Measurements from ENCODE around the gene PLD3.

The PLD3 gene, protein sequence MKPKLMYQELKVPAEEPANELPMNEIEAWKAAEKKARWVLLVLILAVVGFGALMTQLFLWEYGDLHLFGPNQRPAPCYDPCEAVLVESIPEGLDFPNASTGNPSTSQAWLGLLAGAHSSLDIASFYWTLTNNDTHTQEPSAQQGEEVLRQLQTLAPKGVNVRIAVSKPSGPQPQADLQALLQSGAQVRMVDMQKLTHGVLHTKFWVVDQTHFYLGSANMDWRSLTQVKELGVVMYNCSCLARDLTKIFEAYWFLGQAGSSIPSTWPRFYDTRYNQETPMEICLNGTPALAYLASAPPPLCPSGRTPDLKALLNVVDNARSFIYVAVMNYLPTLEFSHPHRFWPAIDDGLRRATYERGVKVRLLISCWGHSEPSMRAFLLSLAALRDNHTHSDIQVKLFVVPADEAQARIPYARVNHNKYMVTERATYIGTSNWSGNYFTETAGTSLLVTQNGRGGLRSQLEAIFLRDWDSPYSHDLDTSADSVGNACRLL

DNA sequence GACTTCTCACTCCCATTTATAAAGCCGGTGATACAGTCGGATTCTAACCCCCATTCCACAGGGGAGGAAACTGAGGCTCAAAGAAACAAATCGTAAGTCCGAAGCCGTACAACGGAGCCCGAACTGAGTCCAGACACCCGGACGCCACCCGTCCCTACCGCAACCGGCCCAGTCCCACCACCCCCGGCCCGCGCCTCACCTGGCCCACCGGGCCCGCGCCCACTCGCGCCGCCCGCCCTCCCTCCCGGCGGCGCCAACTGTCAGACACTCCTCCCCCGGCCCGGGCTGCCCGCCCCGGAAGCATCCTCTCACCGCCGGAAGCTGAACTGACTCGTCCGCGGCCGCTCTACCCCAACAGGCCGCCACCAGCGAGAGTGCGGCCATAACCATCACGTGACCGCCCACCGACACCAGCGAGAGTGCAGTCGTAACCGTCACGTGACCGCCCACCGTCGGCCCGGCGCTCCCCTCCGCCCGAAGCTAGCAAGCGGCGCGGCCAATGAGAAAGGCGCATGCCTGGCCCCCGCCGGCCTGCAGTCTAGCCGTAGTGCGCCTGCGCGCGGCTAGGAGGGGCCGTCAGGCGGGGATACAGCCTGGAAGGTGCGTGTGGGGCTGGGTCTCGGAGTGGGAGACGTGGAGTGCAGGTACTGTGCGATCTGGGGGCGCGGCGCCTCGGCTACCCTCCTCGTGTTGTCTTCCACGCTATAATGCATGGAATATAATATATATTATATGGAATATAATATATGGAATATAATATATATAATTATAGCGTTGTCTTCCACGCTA lies at the start of gene PLD3, which contains the start of gene C19orf47:
TSS of gene PLD3 (plus strand) at position 571 of the 789 bp plus-strand sequence. CDS start 17,789 bp downstream, outside the sequence.
TSS of gene C19orf47 (minus strand) at position 273 of the 789 bp plus-strand sequence. CDS start 6,540 bp downstream, outside the sequence.
- peak; percentile 97 to 98 for DNase-seq (ENCODE audit: low read depth in 2 of 2)

DNA sequence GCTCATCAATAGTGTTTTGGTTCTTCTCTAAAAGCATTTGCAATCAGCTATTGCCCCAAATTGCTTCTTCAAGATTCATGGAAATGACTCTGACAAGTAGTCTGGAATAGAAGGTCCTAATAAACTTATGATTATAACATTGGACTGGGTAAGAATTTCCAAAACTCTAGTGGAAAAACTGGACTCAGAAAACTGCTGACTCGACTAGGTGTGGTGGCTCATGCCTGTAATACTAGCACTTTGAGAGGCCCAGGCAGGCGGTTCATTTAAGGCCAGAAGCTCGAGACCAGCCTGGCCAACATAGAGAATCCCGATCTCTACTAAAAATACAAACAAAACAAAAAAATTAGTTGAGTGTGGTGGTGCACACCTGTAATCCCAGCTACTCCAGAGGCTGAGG lies 47.8 kb upstream of the PLD3 start:
- DNase-seq (ENCODE audit: low read depth in 2 of 2) = no peak

DNA sequence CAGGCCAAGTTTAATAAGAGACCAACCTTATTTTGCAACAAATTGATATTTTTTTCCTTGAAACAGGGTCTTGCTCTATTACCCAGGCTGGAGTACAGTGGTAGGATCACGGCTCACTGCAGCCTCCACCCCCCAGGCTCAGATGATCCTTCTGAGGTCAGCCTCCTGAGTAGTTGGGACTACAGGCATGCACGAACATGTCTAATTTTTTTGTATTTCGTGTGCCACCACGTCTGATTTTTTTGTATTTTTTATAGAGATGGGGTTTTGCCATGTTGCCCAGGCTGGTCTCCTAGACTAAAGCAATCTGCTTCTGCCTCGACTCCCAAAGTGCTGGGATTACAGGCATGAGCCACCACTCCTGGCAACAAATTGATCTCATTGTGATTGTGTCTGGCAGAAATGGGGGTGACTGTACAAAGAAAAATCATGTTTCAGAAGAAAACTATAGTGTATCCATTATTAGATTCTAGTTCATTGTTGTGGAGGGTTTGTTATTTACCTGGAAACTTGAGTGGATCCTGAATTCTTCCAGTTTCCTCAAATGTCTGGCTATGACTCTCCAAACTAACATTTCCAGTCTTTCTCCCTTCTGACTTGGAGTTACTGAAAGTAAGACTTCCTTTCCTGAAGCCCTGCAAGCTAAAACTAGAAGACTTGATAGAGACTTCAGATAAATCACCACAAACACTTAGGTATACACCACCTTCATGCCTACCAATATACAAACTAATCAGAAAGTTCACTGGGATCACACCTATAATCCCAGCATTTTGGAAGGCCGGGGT lies 46.1 kb upstream of the PLD3 start:
- DNase-seq (ENCODE audit: low read depth in 2 of 2) = no peak

DNA sequence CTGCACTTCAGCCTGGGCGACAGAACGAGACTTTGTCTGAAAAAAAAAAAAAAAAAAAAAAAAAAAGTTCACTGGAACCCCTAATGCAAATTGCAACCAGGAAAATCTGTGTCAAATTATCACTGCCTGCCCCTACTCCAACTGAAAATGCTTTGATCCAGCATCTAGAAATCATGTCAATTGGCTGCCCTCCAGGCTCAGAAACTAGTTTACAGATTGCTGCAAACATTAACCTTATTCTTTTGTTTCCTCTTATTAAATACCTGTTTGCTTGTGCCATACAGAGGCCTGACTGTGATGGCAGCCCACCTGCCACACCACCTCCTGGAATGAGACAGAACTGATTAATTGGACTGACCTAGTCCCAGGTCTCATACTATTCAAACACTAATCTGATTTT lies 44.7 kb upstream of the PLD3 start:
- DNase-seq (ENCODE audit: low read depth in 2 of 2) = no peak

DNA sequence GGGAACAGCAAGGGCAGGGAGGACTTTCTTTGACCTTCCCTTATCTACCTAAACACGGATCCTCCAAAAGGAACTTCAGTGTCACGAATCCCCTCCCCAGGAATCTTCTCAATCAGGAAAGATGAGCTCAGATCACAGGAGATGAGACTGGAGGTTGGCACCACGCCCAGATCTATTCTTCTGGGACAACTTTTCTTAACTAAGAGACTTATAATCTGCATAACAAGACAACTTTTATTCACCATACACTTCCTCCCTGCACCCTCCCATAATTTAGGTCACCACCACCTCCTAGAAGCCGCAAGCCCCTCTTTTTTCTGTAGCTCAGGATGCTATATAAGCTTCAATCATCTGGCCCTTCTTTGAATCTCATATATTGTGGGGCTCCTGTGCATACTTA lies 44.2 kb upstream of the PLD3 start:
- no peak for DNase-seq (ENCODE audit: low read depth in 2 of 2)

DNA sequence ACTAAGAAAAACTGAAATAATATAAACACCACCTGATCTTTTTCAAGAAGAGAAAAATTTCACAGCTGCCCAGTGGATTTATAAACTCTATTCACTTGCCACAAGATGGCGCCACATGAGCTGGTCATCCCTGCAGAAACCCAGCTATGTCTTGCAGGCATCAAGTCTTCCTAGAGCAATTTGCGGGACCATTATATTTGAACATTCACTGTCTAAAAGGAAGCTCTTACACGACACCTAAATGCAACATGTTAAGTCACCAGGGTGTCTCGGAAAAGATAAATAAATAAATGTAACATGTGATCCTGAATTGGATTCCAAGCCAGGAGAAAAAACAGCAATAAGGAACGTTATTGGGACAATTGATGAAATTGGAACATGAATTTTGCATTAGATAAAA lies 43.1 kb upstream of the PLD3 start:
- DNase-seq (ENCODE audit: low read depth in 2 of 2) = peak; percentile 64 to 67

DNA sequence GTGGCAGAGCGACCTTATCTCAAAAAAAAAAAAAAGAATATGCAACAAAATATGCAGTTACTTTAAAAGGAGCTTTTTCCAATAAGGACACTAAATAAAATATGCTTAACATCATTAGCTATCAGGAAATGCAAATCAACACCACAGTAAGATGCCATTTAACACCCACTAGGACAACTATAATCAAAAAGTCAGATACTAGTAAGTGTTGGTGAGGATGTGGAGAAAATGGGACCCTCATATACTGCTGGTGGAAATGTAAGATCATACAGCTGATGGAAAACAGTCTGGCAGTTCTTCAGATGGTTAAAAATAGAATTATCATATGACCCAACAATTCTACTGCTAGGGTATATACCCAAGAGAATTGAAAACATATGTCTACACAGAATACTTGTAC lies 38.8 kb upstream of the PLD3 start:
- DNase-seq (ENCODE audit: low read depth in 2 of 2) = no peak

DNA sequence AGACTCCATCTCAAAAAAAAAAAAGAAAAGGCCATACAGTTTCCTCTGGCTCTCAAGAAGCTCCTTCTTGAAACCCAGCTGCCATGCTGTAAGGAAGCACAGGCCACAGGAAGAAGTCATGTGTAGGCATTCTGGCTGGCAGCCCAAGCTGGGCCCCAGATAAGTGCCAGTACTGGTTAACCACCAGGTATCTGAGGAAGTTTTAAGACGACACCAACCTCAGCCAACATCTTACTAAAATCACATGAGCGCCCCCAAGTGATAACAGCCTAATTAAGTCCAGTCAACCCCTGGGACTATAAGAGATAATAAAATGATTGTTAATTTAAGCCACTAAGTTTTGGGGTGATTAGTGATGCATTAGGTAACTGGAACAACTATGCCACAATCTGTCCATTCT lies 36.0 kb upstream of the PLD3 start:
- DNase-seq (ENCODE audit: low read depth in 2 of 2) = no peak

DNA sequence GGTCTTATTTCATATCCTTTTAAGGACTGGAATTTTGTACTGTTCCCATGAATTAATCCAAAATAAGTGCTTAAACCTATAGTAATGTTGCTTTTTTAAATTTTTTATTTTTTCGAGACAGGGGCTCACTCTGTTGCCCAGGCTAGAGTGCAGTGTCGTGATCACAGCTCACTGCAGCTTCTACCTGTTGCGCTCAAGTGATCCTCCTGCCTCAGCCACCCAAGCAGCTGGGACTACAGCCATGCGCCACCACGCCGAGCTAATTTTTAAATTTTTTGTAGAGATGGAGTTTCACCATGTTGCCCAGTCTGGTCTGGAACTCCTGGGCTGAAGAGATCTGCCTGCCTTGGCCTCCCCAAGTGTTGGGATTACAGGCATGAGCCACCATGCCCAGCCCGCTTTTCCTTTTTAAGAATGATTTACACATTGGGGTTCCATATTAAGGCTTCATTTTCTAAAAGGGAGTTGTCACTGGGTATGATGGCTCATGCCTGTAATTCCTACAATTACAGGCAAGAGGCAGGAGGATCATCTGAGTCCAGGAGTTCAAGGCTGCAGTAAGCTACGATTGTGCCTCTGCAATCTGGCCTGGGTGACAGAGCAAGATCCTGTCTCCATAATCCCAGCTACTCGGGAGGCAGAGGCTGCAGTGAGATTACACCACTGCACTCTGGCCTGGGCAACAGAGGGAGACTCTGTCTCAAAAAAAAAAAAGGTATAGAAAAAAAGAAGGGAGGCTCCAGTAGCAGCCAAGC lies 35.1 kb upstream of the PLD3 start:
- no peak for DNase-seq (ENCODE audit: low read depth in 2 of 2)

DNA sequence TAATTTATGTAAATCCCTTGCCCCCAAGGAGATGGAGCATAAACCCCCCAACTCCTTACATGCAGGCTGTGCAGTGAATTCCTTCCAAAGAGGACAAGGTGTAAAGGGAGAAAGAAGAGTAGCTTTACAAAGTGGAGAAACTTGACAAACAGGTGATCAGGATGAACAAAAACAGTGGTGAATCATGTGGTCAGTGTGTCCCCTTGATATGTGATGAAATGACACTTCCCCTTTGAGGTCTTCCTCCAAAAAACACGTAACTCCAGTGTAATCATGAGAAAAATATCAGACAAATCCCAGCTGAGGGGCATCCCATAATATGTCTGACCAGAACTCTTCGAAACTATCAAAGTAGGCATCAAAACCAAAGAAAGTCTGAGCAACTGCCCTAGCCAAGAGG lies 33.8 kb upstream of the PLD3 start:
- no peak for DNase-seq (ENCODE audit: low read depth in 2 of 2)

DNA sequence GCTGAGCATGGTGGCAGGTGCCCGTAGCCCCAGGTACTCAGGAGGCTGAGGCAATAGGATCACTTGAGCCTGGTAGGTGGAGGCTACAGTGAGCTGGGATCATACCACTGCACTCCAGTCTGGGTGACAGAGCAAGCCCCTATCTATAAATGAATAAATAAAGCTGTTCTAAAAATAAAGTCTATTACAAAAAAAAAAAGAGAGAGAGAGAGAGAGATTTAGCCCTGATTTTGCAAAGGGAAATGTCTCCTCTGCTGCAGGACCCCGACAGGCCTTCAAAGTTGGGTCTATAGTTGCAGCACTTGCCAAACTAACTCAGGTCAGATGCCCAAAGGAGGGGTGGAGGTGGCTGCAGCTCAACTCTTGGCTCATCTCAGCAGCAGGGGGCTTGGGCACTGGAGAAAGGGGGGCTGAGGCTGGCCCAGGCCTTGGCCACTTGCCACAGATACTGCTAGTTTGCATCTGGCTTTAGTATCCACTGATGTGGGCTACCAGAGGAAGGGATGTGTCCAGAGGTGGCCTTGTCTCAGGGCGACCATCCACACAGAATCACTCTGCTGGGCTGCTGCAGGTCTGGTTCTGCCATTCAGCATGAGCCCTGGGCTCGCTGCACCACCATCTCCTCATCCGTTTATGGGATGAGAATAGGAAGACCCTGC lies 32.6 kb upstream of the PLD3 start:
- DNase-seq (ENCODE audit: low read depth in 2 of 2) = no peak

DNA sequence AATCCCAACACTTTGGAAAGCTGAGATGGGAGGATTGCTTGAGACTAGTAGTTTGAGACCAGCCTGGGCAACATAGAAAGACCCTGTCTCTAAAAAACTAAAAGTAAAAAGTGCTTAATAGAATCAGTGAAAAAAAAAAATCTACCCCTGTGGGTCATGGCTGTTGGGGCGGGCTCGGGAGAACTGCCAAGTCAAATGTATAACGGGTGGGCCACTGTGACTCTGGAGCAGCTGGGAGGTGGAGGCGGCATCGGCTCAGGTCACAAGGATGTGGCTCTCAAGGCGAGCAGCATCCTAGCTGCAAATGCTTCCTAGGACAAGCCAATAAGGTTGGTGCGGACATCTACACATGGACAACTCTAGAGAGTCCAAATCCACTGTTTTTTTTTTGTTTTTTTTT lies 31.2 kb upstream of the PLD3 start:
- DNase-seq (ENCODE audit: low read depth in 2 of 2) = no peak

DNA sequence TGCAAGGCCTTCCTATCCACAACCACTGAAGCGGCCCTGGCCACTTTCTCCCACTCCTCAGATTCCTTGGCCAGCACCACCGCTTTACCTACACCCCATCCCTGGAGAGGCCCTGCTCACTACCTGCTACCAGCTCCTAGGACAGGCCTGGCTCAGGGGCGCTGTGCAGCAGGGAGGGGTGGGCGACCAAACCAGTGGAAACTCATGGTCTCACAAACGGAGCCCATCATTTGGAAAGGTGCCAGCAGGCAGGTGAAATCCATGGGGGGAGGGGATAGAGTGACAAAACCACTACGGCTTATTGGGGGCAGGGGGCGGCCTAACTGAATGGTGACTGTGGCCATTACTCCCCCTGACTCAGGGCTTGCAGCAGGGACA lies 27.9 kb upstream of the PLD3 start:
- DNase-seq (ENCODE audit: low read depth in 2 of 2) = no peak

DNA sequence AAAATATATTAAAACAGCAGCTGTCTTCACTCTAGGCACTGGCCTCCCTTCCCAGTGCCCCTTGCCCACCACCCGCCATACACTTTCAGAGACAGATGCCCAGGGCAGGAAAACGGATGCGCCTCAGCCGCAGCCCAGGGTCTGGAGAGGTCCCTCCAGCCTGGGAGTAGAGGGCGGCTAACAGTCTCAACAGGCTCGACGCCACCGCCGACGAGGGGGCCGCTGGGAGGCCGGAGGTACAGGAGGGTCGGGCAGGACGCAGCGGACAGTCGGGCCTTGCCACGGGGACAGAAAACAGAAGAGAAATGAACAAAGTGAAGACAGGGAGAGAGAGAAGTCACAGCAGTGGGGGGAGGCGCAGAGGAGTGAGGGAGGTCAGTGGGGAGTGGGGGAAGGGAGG lies 27.4 kb upstream of the PLD3 start:
- no peak for DNase-seq (ENCODE audit: low read depth in 2 of 2)

DNA sequence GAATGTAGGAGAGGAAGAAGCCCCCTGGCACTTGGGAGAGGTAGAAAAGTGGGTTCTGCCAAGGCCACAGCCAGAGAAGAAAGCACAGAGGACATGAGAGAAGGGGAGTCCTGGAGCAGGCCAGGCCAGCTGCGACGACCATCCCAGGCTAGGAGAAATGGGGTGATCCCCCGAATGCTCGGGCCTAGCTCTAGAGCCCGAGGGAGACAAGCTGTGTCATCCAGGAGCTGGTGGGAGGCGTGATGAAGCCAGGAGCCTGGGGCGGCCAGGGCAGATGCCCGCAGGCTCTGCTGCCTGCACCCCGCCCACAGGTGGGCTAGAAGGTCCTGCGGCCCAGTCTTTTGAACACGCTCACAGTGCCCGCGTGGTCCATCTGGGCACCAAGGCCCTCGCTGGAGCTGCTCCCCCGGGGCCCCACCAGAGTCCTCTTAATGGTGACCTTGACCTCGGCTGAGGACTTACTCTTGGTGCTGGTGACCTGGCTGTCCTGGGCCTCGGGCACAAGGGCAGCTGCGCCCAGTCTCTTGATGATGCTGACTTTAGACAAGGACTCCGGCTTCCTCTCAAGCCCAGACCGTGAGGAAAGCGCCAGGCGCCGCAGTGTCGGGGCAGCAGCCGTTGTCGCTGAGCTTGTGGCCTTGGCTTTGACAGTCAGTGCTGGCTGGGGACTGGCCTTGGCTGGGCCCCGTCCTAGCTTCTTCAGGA lies 26.8 kb upstream of the PLD3 start:
- no peak for DNase-seq (ENCODE audit: low read depth in 2 of 2)

DNA sequence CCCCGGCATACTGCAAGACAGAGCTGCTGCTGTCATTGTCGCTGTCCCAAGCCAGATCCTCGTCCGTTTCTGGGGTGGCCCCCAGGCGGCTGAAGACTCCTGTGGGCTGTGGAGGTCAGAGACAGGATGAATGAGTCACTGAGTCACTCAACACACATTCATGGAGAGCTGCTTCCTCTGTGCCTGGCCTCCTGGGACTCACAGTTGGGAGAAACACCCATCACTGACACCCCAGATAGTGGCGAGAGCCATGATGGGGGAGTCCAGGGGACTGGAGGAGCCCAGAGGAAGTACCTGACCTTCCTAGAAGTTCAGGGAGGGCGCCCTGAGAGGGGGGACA lies 26.3 kb upstream of the PLD3 start:
- no peak for DNase-seq (ENCODE audit: low read depth in 2 of 2)

DNA sequence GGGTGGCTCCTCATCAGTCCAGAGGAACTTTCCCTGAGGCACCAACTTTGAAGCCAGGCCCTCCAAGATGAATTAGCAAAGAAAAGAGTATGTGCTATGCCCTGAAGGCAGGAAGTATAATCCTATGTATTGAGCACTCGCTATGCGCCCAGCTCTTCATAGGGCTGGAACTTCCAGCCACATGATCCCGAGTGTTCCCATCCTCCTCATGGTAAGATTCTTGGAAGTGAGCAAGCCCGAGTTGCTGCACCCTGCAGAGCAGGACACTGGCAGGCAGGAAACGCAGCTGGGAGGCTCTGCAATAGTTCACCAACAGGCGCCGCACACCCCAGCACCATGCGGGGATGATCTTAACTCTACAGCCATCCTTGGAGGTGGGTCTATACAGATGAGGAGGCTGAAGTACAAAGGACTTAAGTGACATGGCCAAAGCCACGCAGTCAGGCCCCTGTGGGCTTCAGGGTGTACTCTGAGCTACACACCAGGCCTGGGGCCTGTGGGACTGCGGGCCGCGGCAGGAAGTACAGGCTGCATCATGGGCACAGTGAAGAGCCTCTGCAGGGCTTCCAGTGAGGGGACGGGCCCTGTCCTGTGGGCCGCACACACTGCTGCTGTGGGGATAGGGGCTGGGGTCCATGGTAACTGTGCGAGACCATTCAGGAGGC lies 25.4 kb upstream of the PLD3 start:
- no peak for DNase-seq (ENCODE audit: low read depth in 2 of 2)

DNA sequence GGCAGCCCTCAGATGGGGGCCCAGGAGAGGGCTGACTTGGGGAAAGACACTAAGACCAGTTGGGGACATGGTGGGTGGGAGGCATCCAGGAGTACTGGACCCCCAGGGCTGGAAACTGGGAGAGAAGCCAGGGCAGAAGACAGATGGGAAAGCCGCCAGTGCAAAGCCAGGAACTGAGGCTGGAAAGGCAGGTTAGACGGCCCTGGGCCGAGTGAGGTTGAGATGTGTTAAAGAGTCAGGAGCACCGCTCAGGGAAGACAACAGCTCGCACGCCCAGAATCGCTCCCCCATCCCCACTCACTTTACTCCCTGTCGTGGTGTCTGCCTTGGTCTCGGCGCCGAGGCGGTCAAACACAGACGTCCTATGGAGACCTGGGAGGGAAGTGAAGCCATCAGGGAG lies 24.8 kb upstream of the PLD3 start:
- DNase-seq (ENCODE audit: low read depth in 2 of 2) = no peak

DNA sequence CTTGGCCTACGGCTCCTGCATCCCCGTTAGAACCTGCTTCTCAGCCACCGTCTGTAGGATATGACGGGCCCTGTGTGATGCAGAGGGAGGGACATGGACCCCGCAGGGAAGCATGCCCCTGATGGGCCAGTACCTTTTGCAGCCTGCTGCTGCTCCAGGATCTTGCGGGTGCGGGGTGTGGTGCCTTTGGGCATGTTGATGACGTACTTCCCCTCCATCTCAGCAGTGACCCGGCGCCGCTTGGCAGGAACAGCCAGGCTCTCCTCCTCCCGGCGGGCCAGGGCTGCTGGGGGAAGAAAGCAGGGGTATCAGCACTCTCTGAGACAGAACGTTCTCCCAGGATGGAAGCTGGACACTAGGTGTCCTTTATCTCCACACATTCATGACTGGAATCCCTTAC lies 22.3 kb upstream of the PLD3 start:
- no peak for DNase-seq (ENCODE audit: low read depth in 2 of 2)

DNA sequence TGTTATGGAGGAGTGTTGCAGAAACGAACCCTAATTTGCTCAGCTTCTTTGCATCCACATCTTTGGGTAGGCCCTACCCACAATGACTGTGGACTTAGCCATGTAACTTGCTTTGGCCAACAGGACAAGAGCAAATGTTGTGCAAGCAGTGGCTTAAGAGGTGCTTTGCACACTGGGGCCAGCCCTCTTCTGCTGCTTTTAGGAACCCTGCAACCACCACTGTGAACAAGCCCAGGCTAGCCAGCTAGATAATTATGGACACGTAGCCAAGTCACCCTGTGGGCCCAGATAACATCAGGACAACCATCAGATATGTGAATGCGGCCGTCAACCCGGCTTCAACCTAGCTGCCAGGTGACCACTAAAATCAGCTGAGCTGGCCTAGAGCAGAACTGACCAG lies 17.4 kb upstream of the PLD3 start:
- no peak for DNase-seq (ENCODE audit: low read depth in 2 of 2)
